ENCODE results near the gene SPATA22.
"Not testable (repeated sequence)": the region's sequence is repeated elsewhere in the genome, so short reads cannot be mapped to it uniquely, and the experiment has no call there.

Gene SPATA22

DNA sequence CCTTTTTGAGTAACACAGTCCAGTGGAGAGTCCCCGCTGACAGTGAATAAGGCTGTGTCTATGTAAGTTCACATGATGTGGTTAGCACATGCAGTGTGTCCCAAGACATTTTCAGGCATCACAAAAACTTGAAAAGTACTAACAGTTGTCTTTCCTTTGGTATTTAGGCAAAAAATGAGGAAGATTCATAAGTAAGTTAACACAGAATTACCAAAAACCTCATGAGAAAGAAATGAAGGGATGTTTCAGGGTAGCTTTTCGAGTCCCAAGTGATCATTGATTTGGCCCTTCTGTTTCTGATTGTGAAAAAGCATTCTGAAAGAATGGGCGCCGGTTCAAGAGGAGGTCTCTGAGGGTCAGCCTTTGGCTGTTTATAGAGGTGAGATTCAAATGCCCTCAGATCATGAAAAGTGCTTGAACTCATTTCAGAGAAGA, 3.6 kb upstream of the SPATA22 start:
- intact Hi-C loops (cut with DNase I): loop anchor here (5.0 kb wide), 1 partner anchor 57 kb away; no protein-coding TSS in a partner anchor
- DNase-seq: no peak

DNA sequence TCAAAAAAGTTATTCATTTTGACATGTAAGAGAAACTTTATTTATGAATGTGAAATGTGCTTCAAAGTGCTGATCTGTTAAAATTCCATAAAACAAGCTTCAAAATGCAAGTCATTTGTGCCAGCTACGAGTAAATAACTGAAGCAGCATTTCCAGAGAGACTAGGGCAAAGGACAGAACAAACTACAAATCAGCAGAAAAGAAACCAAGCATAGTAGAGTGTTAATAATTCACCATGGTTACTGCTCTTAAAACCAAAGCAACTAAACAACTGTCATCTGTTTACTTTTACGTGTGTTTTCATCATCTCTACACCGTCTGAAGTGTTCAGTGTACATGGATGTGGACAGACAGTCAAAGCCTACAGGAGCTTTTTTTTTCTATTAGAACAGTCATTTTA, 2.6 kb upstream of the SPATA22 start:
- intact Hi-C loops (cut with DNase I): no loop called here
- DNase-seq: no peak

DNA sequence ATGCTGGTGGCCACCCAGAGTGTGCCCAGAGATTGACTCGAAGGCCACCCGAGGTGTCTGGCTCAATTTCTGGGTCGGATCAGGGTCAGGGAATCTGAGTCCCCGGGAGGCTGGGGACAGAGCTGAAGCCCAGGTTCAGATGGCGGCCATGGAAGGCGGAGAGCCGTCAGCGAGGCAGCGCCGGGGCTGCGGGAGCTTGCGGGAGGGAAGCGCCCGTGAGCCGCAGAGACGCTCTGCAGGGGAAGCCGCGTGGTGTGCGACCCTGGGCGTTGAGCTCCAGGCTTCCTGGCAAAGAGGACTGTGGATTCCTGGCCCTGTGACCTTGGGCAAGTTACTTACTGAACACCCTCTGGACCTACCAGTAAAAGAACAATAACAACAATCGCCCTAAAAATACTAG, 518 bp upstream of the SPATA22 start:
- intact Hi-C loops (cut with DNase I): no loop called here
- no peak for DNase-seq

GRCh38 chr17:3469529-3469928, 2.1 kb downstream of the SPATA22 start:
- intact Hi-C loops (cut with DNase I): no loop called here
- no peak for DNase-seq

DNA sequence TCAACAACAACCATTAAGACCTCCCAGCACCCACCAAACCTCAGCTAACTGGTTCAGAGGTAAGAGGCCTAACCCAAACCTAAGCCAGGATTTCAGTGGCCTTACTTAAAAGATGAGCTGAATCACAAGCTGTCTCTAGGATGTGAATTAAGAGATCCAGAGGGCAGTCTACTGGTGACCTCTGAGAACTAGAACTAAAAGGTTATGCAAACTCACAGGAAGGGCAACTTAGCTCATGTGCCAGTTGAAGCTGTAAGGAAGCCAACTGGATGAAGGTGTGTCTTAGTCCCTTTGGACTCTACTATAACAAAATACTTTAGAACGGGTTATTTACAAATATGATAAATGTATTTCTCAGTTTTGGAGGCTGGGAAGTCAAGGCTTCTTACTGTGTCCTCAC, 5.3 kb downstream of the SPATA22 start:
- intact Hi-C loops (cut with DNase I); DNase-seq: not testable (repeated sequence)

DNA sequence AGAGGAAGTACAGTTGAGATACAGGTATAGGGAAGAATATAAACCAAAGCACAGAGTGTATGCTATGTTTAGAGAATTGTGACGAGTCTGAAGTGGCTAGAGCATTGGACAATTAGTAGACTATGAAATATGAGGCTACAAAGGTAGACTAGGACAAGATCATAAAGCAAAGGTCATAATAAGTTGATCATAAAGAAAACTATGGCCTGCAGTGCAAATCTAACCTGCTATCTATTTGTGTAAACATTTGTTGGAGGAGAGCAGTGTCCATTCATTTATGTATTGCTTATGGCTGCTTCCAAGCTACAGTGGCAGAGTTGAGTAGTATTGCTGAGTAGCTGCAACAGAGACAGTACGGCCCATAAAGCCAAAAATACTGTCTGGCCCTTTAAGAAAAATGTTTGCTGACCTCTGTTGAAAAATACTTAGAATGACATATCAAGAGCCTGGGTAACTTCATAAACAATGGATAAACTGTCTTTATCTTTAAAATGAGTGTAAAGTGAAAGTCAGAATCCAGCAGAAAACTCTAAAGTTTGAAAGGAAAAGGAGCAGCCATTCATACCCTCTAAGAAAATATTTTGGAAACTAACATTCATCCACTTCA, 23.5 kb downstream of the SPATA22 start:
- DNase-seq: no peak
- intact Hi-C loops (cut with DNase I): no loop called here

- no peak for DNase-seq
- intact Hi-C loops (cut with DNase I): no loop called here
These were observed 24.0 kb downstream of the SPATA22 start for GRCh38 chr17:3447625-3448024.

GRCh38 chr17:3440451-3440850, 31.2 kb downstream of the SPATA22 start:
- no peak for DNase-seq
- intact Hi-C loops (cut with DNase I): no loop called here

- no peak for DNase-seq
- intact Hi-C loops (cut with DNase I): no loop called here
These were observed 33.3 kb downstream of the SPATA22 start for GRCh38 chr17:3438368-3438767.

DNA sequence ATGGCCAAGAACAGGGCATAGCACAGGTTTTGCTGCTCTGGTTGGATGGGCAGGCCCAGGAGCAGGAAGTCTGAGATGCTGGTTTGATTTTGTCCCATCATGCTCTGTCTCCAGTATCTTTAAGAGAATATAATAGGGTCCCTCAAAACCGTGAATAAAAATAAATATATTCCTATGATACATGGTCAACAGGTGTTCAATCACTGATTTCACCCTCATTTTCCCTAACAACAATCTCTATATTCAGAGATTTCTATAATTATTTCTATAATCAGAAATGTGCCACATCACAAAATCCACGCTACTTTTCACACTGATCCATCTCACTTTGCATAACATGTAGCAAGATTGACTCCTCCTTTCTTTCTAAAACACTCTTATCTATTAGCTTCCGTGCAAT, 37.9 kb downstream of the SPATA22 start, which contains the start of gene OR1E2:
Gene OR1E2, minus strand, starts transcription at position 101 of the 400 bp plus-strand sequence. Its CDS starts 0 bp downstream, at position 101.
- DNase-seq: no peak
- intact Hi-C loops (cut with DNase I): no loop called here

- intact Hi-C loops (cut with DNase I): not testable (repeated sequence)
- peak in 3 of 10 donors; percentile 2 to 72 (median 16) for DNase-seq
These were observed 38.4 kb downstream of the SPATA22 start for GRCh38 chr17:3433215-3433614.

- intact Hi-C loops (cut with DNase I): no loop called here
- DNase-seq: no peak
These were observed 53.4 kb downstream of the SPATA22 start for GRCh38 chr17:3418222-3418621.

- intact Hi-C loops (cut with DNase I): no loop called here
- DNase-seq: no peak
These were observed 56.0 kb downstream of the SPATA22 start for GRCh38 chr17:3415610-3416009.

DNA sequence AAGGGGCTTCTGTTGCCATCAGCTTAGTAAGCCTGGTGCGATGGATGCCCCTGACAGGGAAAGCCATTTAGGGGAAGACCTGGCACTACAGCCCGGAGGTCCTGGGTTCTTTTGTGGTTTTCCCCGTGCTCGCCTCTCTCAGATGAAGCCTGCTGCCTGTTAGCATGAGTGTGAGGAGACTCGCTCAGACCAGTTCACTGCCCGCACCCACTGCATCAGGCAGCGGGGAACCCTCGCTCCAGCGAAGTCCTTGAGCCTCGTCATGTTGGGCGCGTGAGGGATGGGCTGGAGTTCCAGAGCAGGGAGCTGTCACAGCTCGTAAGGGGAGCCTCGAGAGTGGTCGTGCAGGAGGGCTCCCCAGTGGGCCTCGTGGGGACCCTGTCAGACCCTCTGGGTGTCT, 59.4 kb downstream of the SPATA22 start:
- DNase-seq; intact Hi-C loops (cut with DNase I): not testable (repeated sequence)

DNA sequence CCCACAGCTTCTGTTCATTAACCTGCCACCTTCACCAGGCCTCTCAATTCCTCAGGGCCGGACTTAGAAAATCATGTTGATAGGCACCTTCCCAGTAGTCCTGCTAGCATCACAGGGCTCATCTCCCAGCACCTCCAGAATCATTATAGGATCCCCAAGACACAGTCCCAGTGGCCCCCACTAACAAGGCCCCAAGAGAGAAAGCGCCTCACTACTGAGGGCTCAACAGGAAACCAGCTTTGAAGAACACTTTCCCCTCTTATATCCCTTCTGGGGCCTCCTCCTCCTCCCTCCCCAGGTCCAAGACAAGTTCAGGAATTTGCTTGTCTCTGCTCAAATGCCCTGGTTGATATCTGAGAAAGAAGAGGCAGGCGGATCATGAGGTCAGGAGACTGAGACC, 60.5 kb downstream of the SPATA22 start, which contains the start of gene OR3A3:
Gene OR3A3, plus strand, starts transcription at position 301 of the 400 bp plus-strand sequence.
- DNase-seq: no peak
- intact Hi-C loops (cut with DNase I): no loop called here

DNA sequence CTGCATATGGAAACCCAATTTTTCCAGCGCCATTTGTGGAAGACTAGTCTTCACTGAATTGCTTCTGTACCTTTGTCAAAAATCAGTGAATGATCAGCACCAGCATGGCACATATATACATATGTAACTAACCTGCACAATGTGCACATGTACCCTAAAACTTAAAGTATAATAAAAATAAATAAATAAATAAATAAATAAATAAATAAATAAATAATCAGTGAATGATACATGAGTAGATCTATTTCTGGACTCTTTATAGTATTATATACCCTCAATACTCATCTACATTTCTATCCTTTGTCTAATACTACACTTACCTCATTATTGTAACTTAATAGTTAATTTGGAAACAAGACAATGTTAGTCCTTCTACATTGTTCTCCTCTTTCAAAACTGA, 67.8 kb downstream of the SPATA22 start:
- DNase-seq; intact Hi-C loops (cut with DNase I): not testable (repeated sequence)

GRCh38 chr17:3401786-3402185, 69.8 kb downstream of the SPATA22 start:
- intact Hi-C loops (cut with DNase I): no loop called here
- DNase-seq: no peak

DNA sequence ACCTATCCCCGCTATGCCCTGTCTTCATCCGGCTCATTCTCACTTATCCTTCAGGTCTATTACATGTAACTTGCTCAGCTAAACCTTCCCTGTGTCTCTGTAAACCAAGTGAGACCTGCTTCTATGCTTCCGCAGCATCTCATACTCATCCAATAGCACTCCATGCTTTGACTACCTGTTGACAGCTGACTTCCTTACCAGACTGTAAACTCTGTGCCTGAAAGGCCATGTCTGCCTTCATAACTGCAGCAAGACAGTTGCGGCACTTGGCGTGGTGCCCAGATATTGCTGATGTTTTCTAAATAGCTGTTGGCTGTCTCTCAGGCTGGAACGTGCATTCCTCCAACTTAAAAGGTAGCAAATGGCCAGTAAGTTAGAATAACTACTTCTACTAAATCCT, 71.6 kb downstream of the SPATA22 start:
- no peak for DNase-seq
- intact Hi-C loops (cut with DNase I): no loop called here

- intact Hi-C loops (cut with DNase I): no loop called here
- DNase-seq: no peak
These were observed 73.3 kb downstream of the SPATA22 start, which contains the start of gene OR1E1 for GRCh38 chr17:3398310-3398709. TSS of gene OR1E1 (minus strand) at chr17:3398410. CDS start at chr17:3398410, 0 bp downstream.

DNA sequence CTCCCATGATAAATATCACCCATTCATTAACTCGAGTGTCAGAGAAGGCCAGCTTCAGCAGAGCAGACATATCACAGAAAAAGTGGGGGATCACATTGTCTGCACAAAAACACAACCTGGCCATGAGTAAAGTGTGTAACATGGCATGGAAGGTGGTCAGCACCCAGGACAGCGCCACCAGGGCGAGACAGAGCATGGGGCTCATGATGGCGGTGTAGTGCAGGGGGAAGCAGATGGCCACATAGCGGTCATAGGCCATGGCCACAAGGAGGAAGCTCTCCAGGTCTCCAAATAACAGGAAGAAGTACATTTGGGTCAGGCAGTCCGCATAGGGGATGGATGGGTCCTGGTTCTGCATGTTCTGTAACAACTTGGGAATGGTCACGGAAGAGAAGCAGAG, 73.8 kb downstream of the SPATA22 start:
- intact Hi-C loops (cut with DNase I); DNase-seq: not testable (repeated sequence)
